Transverse colon (tissue), 3 donors: ENCODE results near the gene LDLRAD4.

Experiments used
- POLR2A ChIP-seq: fragments of 450-650 bp; IDR thresholded peaks from one replicate; pipeline ENCODE4 v1.6.1; 2016; ENCODE audit warnings: antibody characterized with exemption, mild to moderate bottlenecking, moderate library complexity
- TF ChIP-seq, protein P1 (sequence below), 5 experiments: fragments of 200-600 bp in 3 of 5; fragments of 450-650 bp in 2 of 5; sonication (generic) in 3 of 5; IDR thresholded peaks; 1 replicate in 2 of 5; 2 replicates in 3 of 5; pipeline ENCODE4 v1.5.1; 2016 to 2017; ENCODE audit warnings: antibody characterized with exemption in 5 of 5, inconsistent platforms in 3 of 5, mild to moderate bottlenecking in 2 of 5, moderate library complexity in 1 of 5

DNA sequence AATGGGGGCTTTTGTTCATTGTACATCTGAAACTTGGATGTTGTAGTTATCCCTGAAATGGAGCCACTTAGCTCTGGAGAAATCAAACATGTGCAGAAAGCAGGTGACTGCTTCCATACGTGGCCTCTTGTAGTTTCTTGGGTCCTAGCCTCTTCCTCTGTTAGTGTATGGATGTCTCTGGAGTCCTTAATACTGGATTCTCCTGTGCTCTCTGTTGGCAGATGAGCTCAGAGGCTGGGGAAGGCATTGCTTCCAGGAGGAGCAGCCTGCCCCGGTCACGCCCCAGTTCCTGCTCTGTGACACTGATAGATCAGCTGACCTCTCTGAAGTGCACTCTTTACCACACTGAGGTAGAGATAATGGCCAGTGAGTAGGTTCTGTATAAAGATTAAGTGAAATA is 176.2 kb downstream of the LDLRAD4 start:
- TF ChIP-seq, protein P1, sequence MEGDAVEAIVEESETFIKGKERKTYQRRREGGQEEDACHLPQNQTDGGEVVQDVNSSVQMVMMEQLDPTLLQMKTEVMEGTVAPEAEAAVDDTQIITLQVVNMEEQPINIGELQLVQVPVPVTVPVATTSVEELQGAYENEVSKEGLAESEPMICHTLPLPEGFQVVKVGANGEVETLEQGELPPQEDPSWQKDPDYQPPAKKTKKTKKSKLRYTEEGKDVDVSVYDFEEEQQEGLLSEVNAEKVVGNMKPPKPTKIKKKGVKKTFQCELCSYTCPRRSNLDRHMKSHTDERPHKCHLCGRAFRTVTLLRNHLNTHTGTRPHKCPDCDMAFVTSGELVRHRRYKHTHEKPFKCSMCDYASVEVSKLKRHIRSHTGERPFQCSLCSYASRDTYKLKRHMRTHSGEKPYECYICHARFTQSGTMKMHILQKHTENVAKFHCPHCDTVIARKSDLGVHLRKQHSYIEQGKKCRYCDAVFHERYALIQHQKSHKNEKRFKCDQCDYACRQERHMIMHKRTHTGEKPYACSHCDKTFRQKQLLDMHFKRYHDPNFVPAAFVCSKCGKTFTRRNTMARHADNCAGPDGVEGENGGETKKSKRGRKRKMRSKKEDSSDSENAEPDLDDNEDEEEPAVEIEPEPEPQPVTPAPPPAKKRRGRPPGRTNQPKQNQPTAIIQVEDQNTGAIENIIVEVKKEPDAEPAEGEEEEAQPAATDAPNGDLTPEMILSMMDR (IDR thresholded peaks at IDR 0.05), result no peak
- no peak for TF ChIP-seq POLR2A
